ENCODE measurements around the gene DUSP10.

GRCh38 chr1:221712776-221713431, 29.0 kb downstream of the DUSP10 start:
- TF ChIP-seq POLR2A (IDR thresholded peaks at IDR 0.05) = no peak
- TF ChIP-seq POLR2AphosphoS5 (IDR thresholded peaks at IDR 0.05) = no peak
- no peak for TF ChIP-seq CTCF (IDR thresholded peaks at IDR 0.05)
